ENCODE measurements around the gene FHOD1. TPM values are rescaled to one million over a fixed set of nuclear protein-coding genes. Genes with fewer than 3 reads are reported as not detected.

FHOD1 gene
- total RNA-seq, 1 donor = 28.2 TPM

- DNase-seq (ENCODE audit: insufficient read length, low spot score, missing footprints) = no peak
- no peak for TF ChIP-seq CTCF (IDR thresholded peaks at IDR 0.05; ENCODE audit: extremely low read depth, low read depth, low read length)
- Histone ChIP-seq H2AFZ (ENCODE audit: low read length) (no peak overlapping the region), H3K36me3 (ENCODE audit: insufficient read depth, low read length) (peaks cover 49% of the 10 kb centered on the region), H3K4me3 (ENCODE audit: insufficient read depth, low read length) (no peak overlapping the region), H3K79me2 (ENCODE audit: insufficient read depth, low read length) (peaks cover 42% of the 10 kb centered on the region), H3K4me1 (ENCODE audit: insufficient read depth, low read length) (peaks cover 30% of the 10 kb centered on the region), H3K9me3 (ENCODE audit: low read depth, low read length) (no peaks in the 10 kb centered on the region), H3K4me2 (ENCODE audit: insufficient read depth, low read length) (peak overlapping the region; percentile 98), H3K27me3 (ENCODE audit: insufficient read depth, low read length) (no peaks in the 10 kb centered on the region), H4K20me1 (ENCODE audit: insufficient read depth, low read length) (peaks cover 46% of the 10 kb centered on the region), H3K27ac (ENCODE audit: low read depth, low read length) (no peak overlapping the region)
Observed at GRCh38 chr16:67194260-67194659, 53.0 kb downstream of the FHOD1 start.

- no peak for TF ChIP-seq CTCF (IDR thresholded peaks at IDR 0.05; ENCODE audit: extremely low read depth, low read depth, low read length)
- peak overlapping the region; percentile 88 for H3K4me3 ChIP-seq (ENCODE audit: insufficient read depth, low read length)
- peaks cover 49% of the 10 kb centered on the region for H3K36me3 ChIP-seq (ENCODE audit: insufficient read depth, low read length)
- peak overlapping the region; percentile 76 for H3K27ac ChIP-seq (ENCODE audit: low read depth, low read length)
- H3K79me2 ChIP-seq (ENCODE audit: insufficient read depth, low read length) = peaks cover 42% of the 10 kb centered on the region
- peak overlapping the region; percentile 98 for H3K4me2 ChIP-seq (ENCODE audit: insufficient read depth, low read length)
- DNase-seq (ENCODE audit: insufficient read length, low spot score, missing footprints) = peak; percentile 59
- no peaks in the 10 kb centered on the region for H3K27me3 ChIP-seq (ENCODE audit: insufficient read depth, low read length)
- peaks cover 44% of the 10 kb centered on the region for H4K20me1 ChIP-seq (ENCODE audit: insufficient read depth, low read length)
- H3K9me3 ChIP-seq (ENCODE audit: low read depth, low read length) = no peaks in the 10 kb centered on the region
- peaks cover 30% of the 10 kb centered on the region for H3K4me1 ChIP-seq (ENCODE audit: insufficient read depth, low read length)
- no peak overlapping the region for H2AFZ ChIP-seq (ENCODE audit: low read length)
Observed at GRCh38 chr16:67193536-67193935, 53.7 kb downstream of the FHOD1 start.

GRCh38 chr16:67192781-67193361 is 54.4 kb downstream of the FHOD1 start:
- H3K36me3 ChIP-seq (ENCODE audit: insufficient read depth, low read length) = peaks cover 45% of the 10 kb centered on the region
- peak overlapping the region; percentile 76 for H3K27ac ChIP-seq (ENCODE audit: low read depth, low read length)
- no peaks in the 10 kb centered on the region for H3K27me3 ChIP-seq (ENCODE audit: insufficient read depth, low read length)
- H3K79me2 ChIP-seq (ENCODE audit: insufficient read depth, low read length) = peaks cover 42% of the 10 kb centered on the region
- TF ChIP-seq CTCF (IDR thresholded peaks at IDR 0.05; ENCODE audit: extremely low read depth, low read depth, low read length) = no peak
- peaks cover 38% of the 10 kb centered on the region for H4K20me1 ChIP-seq (ENCODE audit: insufficient read depth, low read length)
- no peaks in the 10 kb centered on the region for H3K9me3 ChIP-seq (ENCODE audit: low read depth, low read length)
- peak overlapping the region; percentile 88 for H3K4me3 ChIP-seq (ENCODE audit: insufficient read depth, low read length)
- H3K4me2 ChIP-seq (ENCODE audit: insufficient read depth, low read length) = peak overlapping the region; percentile 98
- peaks cover 30% of the 10 kb centered on the region for H3K4me1 ChIP-seq (ENCODE audit: insufficient read depth, low read length)
- H2AFZ ChIP-seq (ENCODE audit: low read length) = no peak overlapping the region
- no peak for DNase-seq (ENCODE audit: insufficient read length, low spot score, missing footprints)

- Histone ChIP-seq H3K9me3 (ENCODE audit: low read depth, low read length) (no peaks in the 10 kb centered on the region), H3K27me3 (ENCODE audit: insufficient read depth, low read length) (no peaks in the 10 kb centered on the region), H3K4me2 (ENCODE audit: insufficient read depth, low read length) (peak within 1 kb of the TSS; percentile 98), H3K36me3 (ENCODE audit: insufficient read depth, low read length) (peaks cover 38% of the 10 kb centered on the region), H2AFZ (ENCODE audit: low read length) (peak within 1 kb of the TSS; percentile 45), H3K4me1 (ENCODE audit: insufficient read depth, low read length) (peaks cover 30% of the 10 kb centered on the region), H4K20me1 (ENCODE audit: insufficient read depth, low read length) (peaks cover 36% of the 10 kb centered on the region), H3K4me3 (ENCODE audit: insufficient read depth, low read length) (peak within 1 kb of the TSS; percentile 88), H3K79me2 (ENCODE audit: insufficient read depth, low read length) (peaks cover 42% of the 10 kb centered on the region), H3K27ac (ENCODE audit: low read depth, low read length) (peak within 1 kb of the TSS; percentile 76)
- peak; percentile 100 for DNase-seq (ENCODE audit: insufficient read length, low spot score, missing footprints)
- TF ChIP-seq CTCF (IDR thresholded peaks at IDR 0.05; ENCODE audit: extremely low read depth, low read depth, low read length) = no peak
Observed at GRCh38 chr16:67191995-67192681, 55.1 kb downstream of the FHOD1 start, which contains the start of gene E2F4. Gene E2F4, plus strand, starts transcription at chr16:67192155. Its CDS starts 73 bp downstream, at chr16:67192228.
